Tibial nerve (tissue), 4 donors: ENCODE data around the gene RALB. TPM values are rescaled to one million over a fixed set of nuclear protein-coding genes. Genes with fewer than 3 reads are reported as not detected.

Experiments
- DNase-seq, 2 donors: peaks; one replicate each; pipeline ENCODE4 v3.0.0-alpha.2; 2019; ENCODE audit warnings: low spot score in 2 of 2
- H3K27ac ChIP-seq, 4 donors: fragments of 200-600 bp; sonication (generic) in 3 of 4; one replicate each; pipeline ENCODE4 v1.5.1; 2017 to 2019; ENCODE audit warnings: mild to moderate bottlenecking in 1 of 4
- H3K27me3 ChIP-seq, 2 donors: fragments of 200-600 bp; sonication (generic) in 1 of 2; one replicate each; pipeline versions ENCODE4 v1.5.1 to v1.6.0; 2017 to 2019
- H3K36me3 ChIP-seq, 3 donors: fragments of 200-600 bp; sonication (generic); one replicate each; pipeline ENCODE4 v1.5.1; 2018 to 2019
- H3K4me1 ChIP-seq, 4 donors: fragments of 200-600 bp; sonication (generic) in 3 of 4; one replicate each; pipeline ENCODE4 v1.5.1; 2017 to 2019
- H3K4me3 ChIP-seq, 4 donors: fragments of 200-600 bp; sonication (generic) in 3 of 4; one replicate each; pipeline ENCODE4 v1.5.1; 2017 to 2019; ENCODE audit warnings: mild to moderate bottlenecking in 1 of 4, moderate library complexity in 1 of 4
- H3K9me3 ChIP-seq, 4 donors: fragments of 200-600 bp; sonication (generic) in 3 of 4; one replicate each; pipeline ENCODE4 v1.5.1; 2017 to 2019
- EP300 ChIP-seq, 2 donors: sonication (generic); formaldehyde crosslinking; IDR thresholded peaks; one replicate each; pipeline ENCODE4 v1.6.1; 2017; ENCODE audit warnings: antibody characterized with exemption in 2 of 2, mild to moderate bottlenecking in 1 of 2
- POLR2A ChIP-seq, 2 donors: fragments of 450-650 bp; IDR thresholded peaks; one replicate each; pipeline ENCODE4 v1.6.1; 2017; ENCODE audit warnings: antibody characterized with exemption in 2 of 2, mild to moderate bottlenecking in 2 of 2, moderate library complexity in 2 of 2
- WGBS, 2 donors: methylation state at CpG; one replicate each; pipeline ENCODE4 v1.1.5; 2018; 5-methylcytosine and 5-hydroxymethylcytosine counted together
- total RNA-seq, 4 donors: library from RNA; depleted of rRNA; stranded (reverse); fragments of >200 nt; gene quantifications; one replicate each; pipeline ENCODE4 v1.1.0, GENCODE V29; 2016
- TF ChIP-seq, protein P1 (sequence below), 5 experiments: fragments of 200-600 bp in 3 of 5; fragments of 450-650 bp in 2 of 5; sonication (generic) in 3 of 5; IDR thresholded peaks; one replicate each; pipeline ENCODE4 v1.5.1; 2016 to 2019; ENCODE audit warnings: antibody characterized with exemption in 5 of 5, mild to moderate bottlenecking in 3 of 5, moderate library complexity in 2 of 5

RALB gene
- total RNA-seq, 4 donors from 2014 or later: 35.1 to 40.4 (median 39.8) TPM

DNA sequence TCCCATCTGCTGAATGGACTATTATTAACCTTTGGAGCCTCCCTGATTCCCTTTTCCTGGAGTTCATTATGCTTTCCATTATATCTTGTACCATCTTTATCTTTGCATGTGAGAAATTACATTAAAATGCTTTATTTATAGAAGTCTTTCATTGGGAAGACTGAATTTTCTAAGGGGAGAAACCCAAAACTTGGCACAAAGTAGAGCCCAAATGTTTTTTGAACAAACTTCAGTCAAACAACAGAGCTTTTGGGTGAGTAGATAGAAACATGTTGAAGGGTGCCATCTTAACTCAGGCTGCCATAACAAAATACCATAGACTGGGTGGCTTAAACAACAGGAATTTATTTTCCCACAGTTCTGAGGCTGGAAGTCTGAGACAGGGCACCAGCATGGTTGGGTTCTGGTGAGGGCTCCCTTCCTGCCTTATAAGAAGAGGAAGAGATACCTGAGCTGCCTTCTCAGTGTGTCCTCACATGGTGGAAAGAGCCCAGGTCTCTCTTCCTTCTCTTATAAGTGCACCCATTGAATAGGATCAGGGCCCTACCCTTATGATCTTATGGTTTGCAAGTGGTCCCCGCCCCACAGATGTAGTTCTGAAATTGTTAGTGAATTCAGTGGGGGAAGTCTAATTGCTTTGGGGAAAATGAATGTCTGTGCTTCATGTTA is 19.2 kb downstream of the RALB start:
- Histone ChIP-seq H3K4me1 (peaks cover 0 to 10% (median 0%) of the 10 kb centered on the region in 4 donors), H3K9me3 (no peaks in the 10 kb centered on the region), H3K4me3 (no peak overlapping the region), H3K36me3 (peaks cover 0 to 12% (median 0%) of the 10 kb centered on the region in 3 donors), H3K27me3 (no peaks in the 10 kb centered on the region), H3K27ac (no peak overlapping the region)
- no peak for TF ChIP-seq EP300 (IDR thresholded peaks at IDR 0.05)
- TF ChIP-seq, protein P1, sequence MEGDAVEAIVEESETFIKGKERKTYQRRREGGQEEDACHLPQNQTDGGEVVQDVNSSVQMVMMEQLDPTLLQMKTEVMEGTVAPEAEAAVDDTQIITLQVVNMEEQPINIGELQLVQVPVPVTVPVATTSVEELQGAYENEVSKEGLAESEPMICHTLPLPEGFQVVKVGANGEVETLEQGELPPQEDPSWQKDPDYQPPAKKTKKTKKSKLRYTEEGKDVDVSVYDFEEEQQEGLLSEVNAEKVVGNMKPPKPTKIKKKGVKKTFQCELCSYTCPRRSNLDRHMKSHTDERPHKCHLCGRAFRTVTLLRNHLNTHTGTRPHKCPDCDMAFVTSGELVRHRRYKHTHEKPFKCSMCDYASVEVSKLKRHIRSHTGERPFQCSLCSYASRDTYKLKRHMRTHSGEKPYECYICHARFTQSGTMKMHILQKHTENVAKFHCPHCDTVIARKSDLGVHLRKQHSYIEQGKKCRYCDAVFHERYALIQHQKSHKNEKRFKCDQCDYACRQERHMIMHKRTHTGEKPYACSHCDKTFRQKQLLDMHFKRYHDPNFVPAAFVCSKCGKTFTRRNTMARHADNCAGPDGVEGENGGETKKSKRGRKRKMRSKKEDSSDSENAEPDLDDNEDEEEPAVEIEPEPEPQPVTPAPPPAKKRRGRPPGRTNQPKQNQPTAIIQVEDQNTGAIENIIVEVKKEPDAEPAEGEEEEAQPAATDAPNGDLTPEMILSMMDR (IDR thresholded peaks at IDR 0.05): no peak
- no peak for TF ChIP-seq POLR2A (IDR thresholded peaks at IDR 0.05)
- no peak for DNase-seq
- 100% methylated on average over 1 of the region's 1 CpG for WGBS, 2 donors

DNA sequence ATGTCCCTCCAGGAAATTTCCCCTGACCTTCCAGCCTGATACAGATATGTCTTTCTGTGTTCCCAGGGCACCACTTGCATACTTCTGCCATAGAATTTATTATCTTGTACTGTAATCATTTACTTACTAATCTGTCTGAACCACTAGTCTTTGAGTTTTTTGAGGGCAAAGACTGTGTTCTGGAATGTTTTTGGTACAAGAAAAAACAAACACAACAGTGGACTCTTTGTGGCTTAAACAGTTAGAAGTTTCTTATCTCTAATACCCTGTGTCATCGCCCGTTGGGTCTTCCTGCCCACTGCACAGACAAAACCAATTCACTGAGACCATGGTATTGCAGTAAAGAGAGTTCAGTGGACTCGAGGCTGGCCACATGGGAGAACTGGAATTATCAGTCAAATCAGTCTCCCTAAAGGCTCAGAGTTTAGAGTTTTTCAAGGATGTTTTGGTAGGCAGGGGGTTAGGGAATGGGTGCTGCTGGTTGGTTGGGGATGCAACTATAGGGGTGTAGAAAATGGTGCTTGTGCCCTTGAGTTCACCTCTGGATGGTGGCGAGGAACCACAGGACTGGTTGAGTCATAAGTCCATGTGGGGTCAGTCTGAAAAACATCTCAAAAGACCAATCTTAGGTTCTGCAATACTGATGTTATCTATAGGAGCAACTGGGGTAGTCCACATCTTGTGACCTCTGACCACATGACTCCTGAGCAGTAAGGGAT is 20.3 kb downstream of the RALB start:
- TF ChIP-seq POLR2A (IDR thresholded peaks at IDR 0.05): no peak
- TF ChIP-seq, protein P1 (IDR thresholded peaks at IDR 0.05): no peak
- TF ChIP-seq EP300 (IDR thresholded peaks at IDR 0.05): no peak
- 68 to 86% methylated on average over 4 of the region's 4 CpGs for whole genome bisulfite sequencing, 2 donors

GRCh38 chr2:120275617-120276400 is 23.2 kb downstream of the RALB start:
- Histone ChIP-seq H3K4me3 (no peak overlapping the region), H3K27ac (no peak overlapping the region), H3K4me1 (peaks cover 0 to 10% (median 0%) of the 10 kb centered on the region in 4 donors), H3K36me3 (peaks cover 0 to 26% (median 0%) of the 10 kb centered on the region in 3 donors), H3K27me3 (no peaks in the 10 kb centered on the region), H3K9me3 (no peaks in the 10 kb centered on the region)
- 99 to 100% methylated on average over 8 of the region's 8 CpGs for WGBS, 2 donors
- TF ChIP-seq, protein P1 (IDR thresholded peaks at IDR 0.05): no peak
- no peak for TF ChIP-seq POLR2A (IDR thresholded peaks at IDR 0.05)
- TF ChIP-seq EP300 (IDR thresholded peaks at IDR 0.05): no peak
- no peak for DNase-seq

More for the DNA sequence above, 20.3 kb downstream of the RALB start:
- Histone ChIP-seq H3K27me3 (no peaks in the 10 kb centered on the region), H3K27ac (no peak overlapping the region), H3K4me1 (peaks cover 0 to 10% (median 0%) of the 10 kb centered on the region in 4 donors), H3K4me3 (no peak overlapping the region), H3K36me3 (peaks cover 0 to 11% (median 0%) of the 10 kb centered on the region in 3 donors), H3K9me3 (no peaks in the 10 kb centered on the region)
- DNase-seq: no peak

DNA sequence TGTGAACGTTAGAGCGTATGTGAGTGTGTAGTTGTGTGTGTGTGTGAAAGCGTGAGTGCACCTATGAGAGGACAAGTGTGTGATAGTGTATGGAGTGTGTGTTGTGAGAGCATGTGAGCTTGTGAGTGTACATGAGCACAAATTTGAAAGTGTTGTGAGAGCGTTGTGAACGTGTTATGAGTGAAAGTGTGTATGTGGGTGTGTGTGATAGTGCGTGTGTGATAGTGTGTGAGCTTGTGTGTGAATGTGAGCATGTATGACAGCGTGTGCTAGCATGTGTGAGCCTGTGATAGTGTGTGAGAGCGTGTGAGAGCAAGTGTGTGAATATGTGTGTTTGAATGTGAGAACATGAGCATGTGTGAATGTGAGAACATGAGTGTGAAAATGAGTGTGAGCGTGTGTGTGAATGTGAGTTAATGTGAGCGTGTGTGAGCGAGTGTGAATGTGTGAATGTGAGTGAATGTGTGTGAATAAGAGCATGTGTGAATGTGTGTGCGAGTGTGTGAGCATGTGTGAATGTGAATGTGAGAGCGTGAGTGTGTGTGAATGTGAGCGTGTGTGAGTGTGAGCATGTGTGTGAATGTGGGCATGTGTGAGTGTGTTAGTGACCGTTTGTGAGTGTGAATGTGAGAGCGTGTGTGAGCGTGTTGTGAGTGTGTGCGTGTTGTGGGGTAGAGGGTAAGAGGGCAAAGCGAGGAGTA is 25.0 kb downstream of the RALB start:
- DNase-seq: no peak
- H3K27me3 ChIP-seq: no peaks in the 10 kb centered on the region
- 88% methylated on average over 19 of the region's 19 CpGs for WGBS, 2 donors
- H3K9me3 ChIP-seq: no peaks in the 10 kb centered on the region
- no peak overlapping the region for H3K4me3 ChIP-seq
- TF ChIP-seq EP300 (IDR thresholded peaks at IDR 0.05) (no peak), POLR2A (IDR thresholded peaks at IDR 0.05) (no peak)
- TF ChIP-seq, protein P1 (IDR thresholded peaks at IDR 0.05): no peak
- peaks cover 0 to 10% (median 0%) of the 10 kb centered on the region in 4 donors for H3K4me1 ChIP-seq
- no peak overlapping the region for H3K27ac ChIP-seq
- H3K36me3 ChIP-seq: peaks cover 0 to 44% (median 0%) of the 10 kb centered on the region in 3 donors
